GM23338 (cell line): ENCODE results near the gene MPRIP.

Source experiments
- CTCF ChIP-seq, 2 experiments: fragments of 200-600 bp in 1 of 2; sonication (generic) in 1 of 2; conservative IDR thresholded peaks; 2 replicates each; pipeline versions ENCODE4 v1.5.1 to v1.6.1; 2016 to 2017; ENCODE audit warnings: antibody characterized with exemption in 2 of 2, low read depth in 2 of 2, mild to moderate bottlenecking in 2 of 2, moderate library complexity in 1 of 2
- EZH2 ChIP-seq: fragments of 200-600 bp; sonication (generic); IDR thresholded peaks from one replicate; pipeline ENCODE4 v1.8.0; 2017; ENCODE audit warnings: antibody characterized with exemption, mild to moderate bottlenecking, low read depth; ENCODE audit not compliant: unreplicated experiment

- TF ChIP-seq CTCF (conservative IDR thresholded peaks at IDR 0.05; ENCODE audit: low read depth in 2 of 2): no peak
- TF ChIP-seq EZH2: no peak
Measured at GRCh38 chr17:17093764-17094163, 51.5 kb downstream of the MPRIP start.
